CD4-positive, CD25-positive, alpha-beta regulatory T cell (primary cell): ENCODE measurements around the gene ENO2. TPM values are rescaled to one million over a fixed set of nuclear protein-coding genes. Genes with fewer than 3 reads are reported as not detected.

Experiments
- ATAC-seq, 2 donors: fragments of 150-1000 bp; cut with Tn5 transposase; one replicate each; pipeline ENCODE4 v1.10.0; 2021; ENCODE audit warnings: low read depth in 2 of 2, moderate number of reproducible peaks in 2 of 2, moderate library complexity in 1 of 2
- DNase-seq, 3 donors: peaks; one replicate each; pipeline versions ENCODE4 v3.0.0 to v3.0.0-alpha.2; 2012 to 2022; ENCODE audit warnings: mixed read lengths in 1 of 3
- H3K27ac ChIP-seq: one replicate; pipeline ENCODE4 v1.7.0; 2013; ENCODE audit warnings: mild to moderate bottlenecking, low read length; ENCODE audit not compliant: insufficient read depth, poor library complexity, severe bottlenecking
- H3K27me3 ChIP-seq: one replicate; pipeline ENCODE4 v1.7.0; 2013; ENCODE audit warnings: low read length; ENCODE audit not compliant: control insufficient read depth, insufficient read depth
- H3K36me3 ChIP-seq: one replicate; pipeline ENCODE4 v1.7.0; 2013; ENCODE audit warnings: mild to moderate bottlenecking, low read length, moderate library complexity; ENCODE audit not compliant: control insufficient read depth, insufficient read depth
- H3K4me1 ChIP-seq: 2 replicates; pipeline ENCODE4 v1.7.0; 2013; ENCODE audit warnings: mild to moderate bottlenecking, low read length; ENCODE audit not compliant: insufficient read depth, control insufficient read depth, poor library complexity, severe bottlenecking
- H3K4me3 ChIP-seq: one replicate; pipeline ENCODE4 v1.7.0; 2013; ENCODE audit warnings: low read depth, mild to moderate bottlenecking, low read length, moderate library complexity
- H3K9me3 ChIP-seq, 2 experiments: 1 replicate in 1 of 2; 2 replicates in 1 of 2; pipeline ENCODE4 v1.7.0; 2013; ENCODE audit warnings: low read length in 2 of 2, mild to moderate bottlenecking in 1 of 2, moderate library complexity in 1 of 2; ENCODE audit not compliant: control insufficient read depth in 2 of 2
- H3K27ac Mint-ChIP-seq, 3 donors: one replicate each; pipeline ENCODE4 v1.8.0; 2020 to 2022; ENCODE audit warnings: mild to moderate bottlenecking in 3 of 3, mixed read lengths in 3 of 3, moderate library complexity in 2 of 3
- H3K27me3 Mint-ChIP-seq: one replicate; pipeline ENCODE4 v1.8.0; 2022; ENCODE audit warnings: mild to moderate bottlenecking, mixed read lengths
- H3K36me3 Mint-ChIP-seq: one replicate; pipeline ENCODE4 v1.8.0; 2020; ENCODE audit warnings: mixed read lengths
- H3K4me1 Mint-ChIP-seq, 4 donors: one replicate each; pipeline ENCODE4 v1.8.0; 2020 to 2022; ENCODE audit warnings: mixed read lengths in 4 of 4, mild to moderate bottlenecking in 1 of 4
- H3K4me3 Mint-ChIP-seq, 4 donors: one replicate each; pipeline ENCODE4 v1.8.0; 2020 to 2022; ENCODE audit warnings: mild to moderate bottlenecking in 4 of 4, mixed read lengths in 4 of 4, moderate library complexity in 3 of 4
- H3K9me3 Mint-ChIP-seq, 7 donors: one replicate each; pipeline ENCODE4 v1.8.0; 2020 to 2022; ENCODE audit warnings: mixed read lengths in 7 of 7, mild to moderate bottlenecking in 3 of 7, moderate library complexity in 2 of 7
- polyA plus RNA-seq, 4 donors: library from polyadenylated mRNA; unstranded; fragments of 300-500 nt; fragmentation: Illumina TruSeq; gene quantifications; one replicate each; pipeline ENCODE4 v1.2.3, GENCODE V29; 2021
- total RNA-seq: library from RNA; stranded (reverse); gene quantifications from one replicate; pipeline ENCODE4 v1.2.3, GENCODE V29; 2022

ENO2 gene
- total and polyA plus RNA-seq, 5 donors from 2014 or later, result 18.1 to 88.2 (median 23.2) TPM

- H3K4me3 Mint-ChIP-seq, result peak overlapping the region; percentile 73 to 93 (median 86)
- H3K27me3 Mint-ChIP-seq, result no peaks in the 10 kb centered on the region
- Histone ChIP-seq H3K9me3 (no peaks in the 10 kb centered on the region), H3K4me1 (peaks cover 70% of the 10 kb centered on the region), H3K27me3 (no peaks in the 10 kb centered on the region), H3K36me3 (peaks cover 33% of the 10 kb centered on the region), H3K4me3 (peak overlapping the region; percentile 65), H3K27ac (peak overlapping the region; percentile 98)
- peaks cover 35% of the 10 kb centered on the region for H3K36me3 Mint-ChIP-seq
- ATAC-seq (peak; percentile 21 to 22), DNase-seq (peak in 2 of 3 donors; percentile 48 to 79)
- peaks cover 11 to 73% (median 48%) of the 10 kb centered on the region in 4 donors for H3K4me1 Mint-ChIP-seq
- H3K9me3 Mint-ChIP-seq, result no peaks in the 10 kb centered on the region
- peak overlapping the region; percentile 98 to 99 (median 99) for H3K27ac Mint-ChIP-seq
Measured at GRCh38 chr12:6961695-6962284, 47.4 kb downstream of the ENO2 start.

GRCh38 chr12:6962285-6963015 is 48.1 kb downstream of the ENO2 start:
- Mint-ChIP-seq H3K27ac (peak overlapping the region; percentile 98 to 99 (median 99)), H3K27me3 (no peaks in the 10 kb centered on the region), H3K9me3 (no peaks in the 10 kb centered on the region), H3K4me3 (peak overlapping the region; percentile 48 to 93 (median 86)), H3K4me1 (peaks cover 11 to 67% (median 43%) of the 10 kb centered on the region in 4 donors), H3K36me3 (peaks cover 30% of the 10 kb centered on the region)
- Histone ChIP-seq H3K27me3 (no peaks in the 10 kb centered on the region), H3K4me3 (peak overlapping the region; percentile 65), H3K4me1 (peaks cover 63% of the 10 kb centered on the region), H3K36me3 (peaks cover 33% of the 10 kb centered on the region), H3K9me3 (no peaks in the 10 kb centered on the region), H3K27ac (peak overlapping the region; percentile 98)
- ATAC-seq, result no peak
- no peak for DNase-seq

- no peaks in the 10 kb centered on the region for H3K27me3 Mint-ChIP-seq
- H3K27ac ChIP-seq, result peak overlapping the region; percentile 98
- H3K4me1 Mint-ChIP-seq, result peaks cover 9 to 60% (median 37%) of the 10 kb centered on the region in 4 donors
- no peak overlapping the region for H3K4me3 ChIP-seq
- peaks cover 36% of the 10 kb centered on the region for H3K36me3 ChIP-seq
- peaks cover 56% of the 10 kb centered on the region for H3K4me1 ChIP-seq
- H3K27ac Mint-ChIP-seq, result peak overlapping the region in 2 of 3 donors; percentile 5 to 99
- ATAC-seq, result no peak
- no peak for DNase-seq
- H3K36me3 Mint-ChIP-seq, result peaks cover 27% of the 10 kb centered on the region
- H3K27me3 ChIP-seq, result no peaks in the 10 kb centered on the region
- H3K9me3 Mint-ChIP-seq, result no peaks in the 10 kb centered on the region
- no peaks in the 10 kb centered on the region for H3K9me3 ChIP-seq
- H3K4me3 Mint-ChIP-seq, result no peak overlapping the region
Measured at GRCh38 chr12:6963016-6963731, 48.8 kb downstream of the ENO2 start.

- no peak for ATAC-seq
- H3K4me3 ChIP-seq, result no peak overlapping the region
- no peak for DNase-seq
- no peaks in the 10 kb centered on the region for H3K9me3 Mint-ChIP-seq
- peaks cover 52% of the 10 kb centered on the region for H3K4me1 ChIP-seq
- no peak overlapping the region for H3K27ac ChIP-seq
- H3K36me3 Mint-ChIP-seq, result peaks cover 24% of the 10 kb centered on the region
- no peaks in the 10 kb centered on the region for H3K27me3 ChIP-seq
- no peak overlapping the region for H3K4me3 Mint-ChIP-seq
- peaks cover 6 to 59% (median 37%) of the 10 kb centered on the region in 4 donors for H3K4me1 Mint-ChIP-seq
- H3K27me3 Mint-ChIP-seq, result no peaks in the 10 kb centered on the region
- peak overlapping the region; percentile 38 to 92 (median 90) for H3K27ac Mint-ChIP-seq
- H3K36me3 ChIP-seq, result peaks cover 43% of the 10 kb centered on the region
- H3K9me3 ChIP-seq, result no peaks in the 10 kb centered on the region
Measured at GRCh38 chr12:6963791-6964413, 49.5 kb downstream of the ENO2 start.

- DNase-seq, result no peak
- peak overlapping the region in 3 of 4 donors; percentile 43 to 83 (median 78) for H3K4me3 Mint-ChIP-seq
- ATAC-seq, result no peak
- peaks cover 23% of the 10 kb centered on the region for H3K36me3 Mint-ChIP-seq
- peaks cover 47% of the 10 kb centered on the region for H3K36me3 ChIP-seq
- no peaks in the 10 kb centered on the region for H3K27me3 ChIP-seq
- no peaks in the 10 kb centered on the region for H3K9me3 Mint-ChIP-seq
- no peaks in the 10 kb centered on the region for H3K9me3 ChIP-seq
- peaks cover 11 to 59% (median 36%) of the 10 kb centered on the region in 4 donors for H3K4me1 Mint-ChIP-seq
- H3K27ac Mint-ChIP-seq, result peak overlapping the region in 2 of 3 donors; percentile 90 to 92
- H3K4me1 ChIP-seq, result peaks cover 52% of the 10 kb centered on the region
- no peaks in the 10 kb centered on the region for H3K27me3 Mint-ChIP-seq
- H3K4me3 ChIP-seq, result no peak overlapping the region
- peak overlapping the region; percentile 75 for H3K27ac ChIP-seq
Measured at GRCh38 chr12:6964605-6965025, 50.2 kb downstream of the ENO2 start.

GRCh38 chr12:6965026-6965661 is 50.8 kb downstream of the ENO2 start:
- peaks cover 52% of the 10 kb centered on the region for H3K4me1 ChIP-seq
- no peak overlapping the region for H3K4me3 ChIP-seq
- peak overlapping the region in 2 of 3 donors; percentile 90 to 92 for H3K27ac Mint-ChIP-seq
- peak overlapping the region; percentile 4 to 83 (median 60) for H3K4me3 Mint-ChIP-seq
- ATAC-seq (peak; percentile 34 to 42), DNase-seq (peak; percentile 78 to 91 (median 87))
- H3K36me3 ChIP-seq, result peaks cover 47% of the 10 kb centered on the region
- no peaks in the 10 kb centered on the region for H3K9me3 Mint-ChIP-seq
- H3K4me1 Mint-ChIP-seq, result peaks cover 11 to 59% (median 36%) of the 10 kb centered on the region in 4 donors
- peaks cover 23% of the 10 kb centered on the region for H3K36me3 Mint-ChIP-seq
- H3K27me3 ChIP-seq, result no peaks in the 10 kb centered on the region
- H3K27me3 Mint-ChIP-seq, result no peaks in the 10 kb centered on the region
- no peaks in the 10 kb centered on the region for H3K9me3 ChIP-seq
- H3K27ac ChIP-seq, result peak overlapping the region; percentile 75

GRCh38 chr12:6965714-6966113 is 51.3 kb downstream of the ENO2 start:
- no peaks in the 10 kb centered on the region for H3K27me3 ChIP-seq
- peak overlapping the region in 2 of 4 donors; percentile 78 to 83 for H3K4me3 Mint-ChIP-seq
- ATAC-seq, result no peak
- no peak overlapping the region for H3K4me3 ChIP-seq
- peak overlapping the region in 2 of 3 donors; percentile 90 to 92 for H3K27ac Mint-ChIP-seq
- H3K36me3 ChIP-seq, result peaks cover 42% of the 10 kb centered on the region
- H3K9me3 Mint-ChIP-seq, result no peaks in the 10 kb centered on the region
- peaks cover 13 to 57% (median 35%) of the 10 kb centered on the region in 4 donors for H3K4me1 Mint-ChIP-seq
- no peaks in the 10 kb centered on the region for H3K9me3 ChIP-seq
- no peak for DNase-seq
- H3K36me3 Mint-ChIP-seq, result peaks cover 23% of the 10 kb centered on the region
- peaks cover 48% of the 10 kb centered on the region for H3K4me1 ChIP-seq
- H3K27ac ChIP-seq, result peak overlapping the region; percentile 75
- H3K27me3 Mint-ChIP-seq, result no peaks in the 10 kb centered on the region
